ENCODE data around the gene MAPKAP1.
A peak's percentile ranks its signal among the peaks of the same experiment; 100 is the strongest.

Gene MAPKAP1

GRCh38 chr9:125642311-125642710, 64.7 kb downstream of the MAPKAP1 start:
- DNase-seq (ENCODE audit: low spot score) = no peak

GRCh38 chr9:125639057-125639456, 68.0 kb downstream of the MAPKAP1 start:
- no peak for DNase-seq (ENCODE audit: low spot score)

GRCh38 chr9:125638239-125639045, 68.6 kb downstream of the MAPKAP1 start:
- DNase-seq (ENCODE audit: low spot score) = no peak

- DNase-seq (ENCODE audit: low spot score) = no peak
Observed at GRCh38 chr9:125637241-125637640, 69.8 kb downstream of the MAPKAP1 start.

GRCh38 chr9:125635888-125636287, 71.1 kb downstream of the MAPKAP1 start:
- DNase-seq (ENCODE audit: low spot score) = no peak

GRCh38 chr9:125634040-125634717, 72.8 kb downstream of the MAPKAP1 start:
- DNase-seq (ENCODE audit: low spot score) = no peak

GRCh38 chr9:125633116-125633745, 73.8 kb downstream of the MAPKAP1 start:
- DNase-seq (ENCODE audit: low spot score) = no peak

GRCh38 chr9:125632321-125633115, 74.5 kb downstream of the MAPKAP1 start:
- peak; percentile 59 for DNase-seq (ENCODE audit: low spot score)

- peak; percentile 45 for DNase-seq (ENCODE audit: low spot score)
Observed at GRCh38 chr9:125631391-125632085, 75.5 kb downstream of the MAPKAP1 start.

- no peak for DNase-seq (ENCODE audit: low spot score)
Observed at GRCh38 chr9:125630436-125630835, 76.6 kb downstream of the MAPKAP1 start.

- no peak for DNase-seq (ENCODE audit: low spot score)
Observed at GRCh38 chr9:125629446-125629845, 77.6 kb downstream of the MAPKAP1 start.

GRCh38 chr9:125626187-125626586, 80.8 kb downstream of the MAPKAP1 start:
- no peak for DNase-seq (ENCODE audit: low spot score)

GRCh38 chr9:125621170-125621569, 85.8 kb downstream of the MAPKAP1 start:
- no peak for DNase-seq (ENCODE audit: low spot score)

- DNase-seq (ENCODE audit: low spot score) = no peak
Observed at GRCh38 chr9:125620216-125620615, 86.8 kb downstream of the MAPKAP1 start.

- DNase-seq (ENCODE audit: low spot score) = no peak
Observed at GRCh38 chr9:125617087-125617486, 89.9 kb downstream of the MAPKAP1 start.

GRCh38 chr9:125613141-125613540, 93.9 kb downstream of the MAPKAP1 start:
- no peak for DNase-seq (ENCODE audit: low spot score)

GRCh38 chr9:125612616-125613015, 94.4 kb downstream of the MAPKAP1 start:
- DNase-seq (ENCODE audit: low spot score) = no peak

- no peak for DNase-seq (ENCODE audit: low spot score)
Observed at GRCh38 chr9:125611121-125611765, 95.8 kb downstream of the MAPKAP1 start.

GRCh38 chr9:125609744-125610143, 97.3 kb downstream of the MAPKAP1 start:
- DNase-seq (ENCODE audit: low spot score) = no peak

GRCh38 chr9:125608489-125609224, 98.4 kb downstream of the MAPKAP1 start:
- DNase-seq (ENCODE audit: low spot score) = no peak
